A673 (cell line): ENCODE results near the gene OCEL1. TPM values are rescaled to one million over a fixed set of nuclear protein-coding genes. Genes with fewer than 3 reads are reported as not detected.

Source experiments
- BruUV-seq: library from RNA; stranded (reverse); fragments of 400-500 nt; replicated peaks from 2 replicates; lab custom pipeline; 2021; lab: Mats Ljungman, UMichigan
- CTCF ChIA-PET: fragments of 300-600 bp; sonication (Branson Sonifier 250); formaldehyde crosslinking; loops from one replicate; lab custom pipeline; 2022; ENCODE audit warnings: antibody characterized with exemption; lab: Charles Lee
- POLR2A ChIA-PET: fragments of 300-600 bp; sonication (Branson Sonifier 250); formaldehyde crosslinking; loops from one replicate; lab custom pipeline; 2022; ENCODE audit warnings: antibody characterized with exemption; ENCODE audit not compliant: low non-redundant PET; lab: Charles Lee
- DNase-seq: peaks from one replicate; pipeline ENCODE4 v3.0.0-alpha.2; 2015; ENCODE audit warnings: low spot score
- H3K27ac ChIP-seq: fragments of 200-600 bp; sonication (generic); 2 replicates; pipeline ENCODE4 v1.5.1; 2016; ENCODE audit warnings: mixed run types, low read depth, mild to moderate bottlenecking, mixed read lengths, antibody characterized with exemption, low read length; ENCODE audit not compliant: poor library complexity, severe bottlenecking
- H3K27me3 ChIP-seq: fragments of 200-600 bp; sonication (generic); replicated peaks from 2 replicates; pipeline ENCODE4 v1.6.1; 2017; ENCODE audit warnings: mixed run types, low read depth, mild to moderate bottlenecking, mixed read lengths, antibody characterized with exemption, low read length; ENCODE audit not compliant: insufficient read depth, poor library complexity
- H3K36me3 ChIP-seq: fragments of 200-600 bp; sonication (generic); 2 replicates; pipeline ENCODE4 v1.6.1; 2016; ENCODE audit warnings: mixed run types, mild to moderate bottlenecking, mixed read lengths, antibody characterized with exemption, low read length; ENCODE audit not compliant: insufficient read depth, poor library complexity, severe bottlenecking
- H3K4me1 ChIP-seq: fragments of 200-600 bp; sonication (generic); 2 replicates; pipeline ENCODE4 v1.6.1; 2017; ENCODE audit warnings: mixed run types, mild to moderate bottlenecking, mixed read lengths, antibody characterized with exemption, low read length; ENCODE audit not compliant: insufficient read depth, poor library complexity, severe bottlenecking
- H3K4me3 ChIP-seq: fragments of 200-600 bp; sonication (generic); 2 replicates; pipeline ENCODE4 v1.5.1; 2016; ENCODE audit warnings: low read depth, mixed run types, mild to moderate bottlenecking, mixed read lengths, low read length; ENCODE audit not compliant: poor library complexity, severe bottlenecking
- H3K9me3 ChIP-seq: fragments of 200-600 bp; sonication (generic); 2 replicates; pipeline ENCODE4 v1.6.1; 2016; ENCODE audit warnings: mixed run types, low read depth, mild to moderate bottlenecking, mixed read lengths, antibody characterized with exemption, low read length; ENCODE audit not compliant: poor library complexity, severe bottlenecking
- EZH2 ChIP-seq: fragments of 200-600 bp; sonication (generic); IDR thresholded peaks from 2 replicates; pipeline ENCODE4 v1.6.1; 2017; ENCODE audit warnings: borderline replicate concordance, low read depth, mild to moderate bottlenecking, mixed read lengths, antibody characterized with exemption, low read length; ENCODE audit not compliant: poor library complexity, severe bottlenecking
- intact Hi-C: fragments of 100-400 bp; cut with micrococcal nuclease; formaldehyde crosslinking; loops from one replicate; pipeline ENCODE4 v1.10.0; 2022; ENCODE audit not compliant: unreplicated experiment
- total RNA-seq: library from RNA; stranded (reverse); gene quantifications from 2 replicates; pipeline ENCODE4 v1.2.3, GENCODE V29; 2021
- TF ChIP-seq, protein P1 (sequence below): fragments of 300-800, 200-600 bp; sonication (generic); conservative IDR thresholded peaks from 2 replicates; pipeline ENCODE4 v1.5.1; 2017; ENCODE audit warnings: low read depth, mild to moderate bottlenecking, antibody characterized with exemption, low read length, moderate library complexity, mixed read lengths

The OCEL1 gene
- total RNA-seq, 1 experiment from 2014 or later: 8.2 TPM

DNA sequence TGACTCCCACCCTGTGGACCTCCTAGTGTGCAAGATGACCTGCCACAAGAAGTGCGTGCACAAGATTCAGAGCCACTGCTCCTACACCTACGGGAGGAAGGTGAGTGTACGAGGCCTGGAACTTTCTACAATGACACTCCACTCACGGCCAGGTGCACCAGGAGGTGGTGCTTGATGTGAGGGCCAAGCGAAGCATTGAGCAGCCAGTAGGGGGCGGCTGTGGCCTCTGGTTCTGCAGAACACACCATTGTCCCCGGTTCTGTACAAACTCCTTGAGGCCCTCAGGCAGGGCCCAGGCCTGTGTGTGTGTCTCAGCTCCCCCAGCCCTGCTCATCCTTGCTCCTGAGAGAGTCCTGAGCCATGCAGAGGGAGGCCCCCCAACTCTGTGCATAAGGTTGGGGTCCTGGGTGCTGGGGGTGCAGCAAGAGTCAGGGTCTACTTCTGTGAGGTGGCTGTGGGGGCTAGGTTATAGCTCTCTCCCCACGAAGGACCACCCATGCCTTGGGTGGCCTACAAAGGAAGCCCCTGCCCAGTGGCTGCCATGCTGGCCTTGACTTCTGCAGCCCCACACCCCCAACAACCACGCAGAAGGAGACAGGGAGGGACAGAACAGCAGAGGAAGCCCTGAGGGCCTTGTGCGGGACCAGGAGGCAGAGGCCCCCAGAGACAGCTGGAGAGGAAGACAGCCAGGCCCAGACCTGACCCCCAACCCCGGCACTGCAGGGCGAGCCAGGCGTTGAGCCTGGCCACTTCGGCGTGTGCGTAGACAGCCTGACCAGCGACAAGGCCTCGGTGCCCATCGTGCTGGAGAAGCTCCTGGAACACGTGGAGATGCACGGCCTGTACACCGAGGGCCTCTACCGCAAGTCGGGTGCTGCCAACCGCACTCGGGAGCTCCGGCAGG is 20.5 kb upstream of the OCEL1 start:
- H3K27ac ChIP-seq: no peak overlapping the region
- no peaks in the 10 kb centered on the region for H3K9me3 ChIP-seq
- CTCF ChIA-PET: interaction anchor here (1.0 kb wide), 1 partner anchor 38 kb away, joined by 3 read pairs; no protein-coding TSS in a partner anchor
- BruUV-seq: no TSS peak
- POLR2A ChIA-PET: interaction anchor here (0.6 kb wide), 1 partner anchor 594 kb away, joined by 3 read pairs; no protein-coding TSS in a partner anchor
- peaks cover 20% of the 10 kb centered on the region for H3K36me3 ChIP-seq
- no peak overlapping the region for H3K4me3 ChIP-seq
- H3K4me1 ChIP-seq: no peaks in the 10 kb centered on the region
- no peaks in the 10 kb centered on the region for H3K27me3 ChIP-seq
- TF ChIP-seq, protein P1, sequence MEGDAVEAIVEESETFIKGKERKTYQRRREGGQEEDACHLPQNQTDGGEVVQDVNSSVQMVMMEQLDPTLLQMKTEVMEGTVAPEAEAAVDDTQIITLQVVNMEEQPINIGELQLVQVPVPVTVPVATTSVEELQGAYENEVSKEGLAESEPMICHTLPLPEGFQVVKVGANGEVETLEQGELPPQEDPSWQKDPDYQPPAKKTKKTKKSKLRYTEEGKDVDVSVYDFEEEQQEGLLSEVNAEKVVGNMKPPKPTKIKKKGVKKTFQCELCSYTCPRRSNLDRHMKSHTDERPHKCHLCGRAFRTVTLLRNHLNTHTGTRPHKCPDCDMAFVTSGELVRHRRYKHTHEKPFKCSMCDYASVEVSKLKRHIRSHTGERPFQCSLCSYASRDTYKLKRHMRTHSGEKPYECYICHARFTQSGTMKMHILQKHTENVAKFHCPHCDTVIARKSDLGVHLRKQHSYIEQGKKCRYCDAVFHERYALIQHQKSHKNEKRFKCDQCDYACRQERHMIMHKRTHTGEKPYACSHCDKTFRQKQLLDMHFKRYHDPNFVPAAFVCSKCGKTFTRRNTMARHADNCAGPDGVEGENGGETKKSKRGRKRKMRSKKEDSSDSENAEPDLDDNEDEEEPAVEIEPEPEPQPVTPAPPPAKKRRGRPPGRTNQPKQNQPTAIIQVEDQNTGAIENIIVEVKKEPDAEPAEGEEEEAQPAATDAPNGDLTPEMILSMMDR: peak; percentile 74
- TF ChIP-seq EZH2: no peak
- peak; percentile 60 for DNase-seq
- intact Hi-C loops: loop anchor here (2.0 kb wide), 1 partner anchor 77 kb away; no protein-coding TSS in a partner anchor

DNA sequence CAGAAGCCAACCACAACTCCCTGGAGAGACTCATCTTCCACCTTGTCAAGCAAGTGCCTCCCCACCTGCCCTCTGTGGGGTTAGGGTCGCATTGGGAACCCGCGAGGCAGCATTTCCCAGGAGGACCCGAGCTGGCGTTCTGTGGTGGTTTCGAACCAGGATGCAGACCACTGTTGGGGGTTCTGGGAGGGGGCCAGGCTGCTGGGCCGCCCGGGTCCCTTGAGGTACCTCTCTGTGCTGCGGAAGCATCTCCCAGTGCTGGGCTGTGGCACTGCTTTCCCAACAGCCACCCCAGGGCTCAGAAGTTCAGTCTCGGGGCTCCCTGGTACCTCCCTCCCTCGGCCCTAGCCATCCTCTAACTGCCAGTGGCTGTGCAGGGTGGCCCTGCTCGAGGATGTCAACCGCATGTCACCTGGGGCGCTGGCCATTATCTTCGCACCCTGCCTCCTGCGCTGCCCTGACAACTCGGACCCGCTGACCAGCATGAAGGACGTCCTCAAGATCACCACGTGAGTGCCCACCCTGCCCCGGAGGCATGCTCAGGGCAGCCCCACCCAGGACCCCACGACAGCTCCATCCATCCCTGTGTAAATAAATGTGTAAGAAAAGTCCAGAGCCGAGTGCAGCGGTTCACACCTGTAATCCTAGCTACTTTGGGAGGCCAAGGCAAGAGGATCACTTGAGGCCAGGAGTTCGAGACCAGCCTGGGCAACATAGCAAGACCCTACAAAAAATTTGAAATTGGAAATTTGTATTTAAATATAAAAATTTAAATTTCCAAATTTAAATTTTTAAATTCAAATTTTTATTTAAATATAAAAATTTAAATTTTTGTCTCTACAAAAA is 19.1 kb upstream of the OCEL1 start:
- no peak for DNase-seq
- BruUV-seq: no TSS peak
- Histone ChIP-seq H3K27ac (no peak overlapping the region), H3K4me3 (no peak overlapping the region), H3K4me1 (no peaks in the 10 kb centered on the region), H3K36me3 (peaks cover 9% of the 10 kb centered on the region), H3K9me3 (no peaks in the 10 kb centered on the region), H3K27me3 (no peaks in the 10 kb centered on the region)
- CTCF ChIA-PET: no interaction called here
- intact Hi-C loops: no loop called here
- POLR2A ChIA-PET: no interaction called here
- TF ChIP-seq, protein P1: no peak

DNA sequence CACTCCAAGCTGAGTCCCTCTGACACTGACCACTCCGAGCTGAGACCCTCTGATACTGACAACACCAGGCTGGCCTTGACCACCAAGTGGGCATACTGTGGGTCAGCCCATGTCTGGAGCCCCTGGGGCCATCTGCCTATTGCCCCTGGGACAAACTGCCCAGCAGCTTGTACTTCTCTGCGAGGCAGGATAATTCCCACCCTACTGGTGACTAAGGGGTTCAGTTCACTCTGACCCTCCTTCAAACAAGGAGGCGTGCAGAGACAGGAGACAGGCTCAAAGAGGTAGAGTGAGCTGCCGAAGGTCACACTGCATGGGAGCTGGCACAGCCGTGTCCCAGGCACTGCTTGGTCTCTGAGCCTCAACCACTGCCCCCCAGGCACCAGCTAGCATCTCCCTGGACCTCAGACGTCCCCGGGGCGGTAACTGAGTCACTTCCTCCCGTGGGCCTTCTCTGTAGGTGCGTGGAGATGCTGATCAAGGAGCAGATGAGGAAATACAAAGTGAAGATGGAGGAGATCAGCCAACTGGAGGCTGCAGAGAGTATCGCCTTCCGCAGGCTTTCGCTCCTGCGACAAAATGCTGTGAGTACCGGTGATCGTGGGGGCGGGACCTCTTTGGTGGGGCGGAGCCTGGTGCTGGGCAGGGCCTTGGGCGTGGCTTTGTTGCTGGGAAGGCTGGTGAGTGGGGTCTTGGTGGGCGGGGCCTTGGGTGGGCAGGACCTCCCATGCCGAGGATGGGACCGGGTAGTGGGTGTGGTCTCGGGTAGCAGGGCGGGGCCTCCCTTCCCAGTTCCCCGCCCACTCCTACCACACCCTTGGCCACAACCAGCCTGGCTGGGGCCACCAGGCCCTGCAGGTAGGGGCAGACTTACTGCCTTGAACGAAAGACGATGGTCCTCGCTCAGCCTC is 16.6 kb upstream of the OCEL1 start:
- Histone ChIP-seq H3K4me3 (no peak overlapping the region), H3K36me3 (no peaks in the 10 kb centered on the region), H3K27me3 (no peaks in the 10 kb centered on the region), H3K4me1 (peaks cover 2% of the 10 kb centered on the region), H3K9me3 (no peaks in the 10 kb centered on the region), H3K27ac (no peak overlapping the region)
- ChIA-PET POLR2A (no interaction called here), CTCF (no interaction called here)
- no TSS peak for BruUV-seq
- DNase-seq: peak; percentile 83
- no peak for TF ChIP-seq EZH2
- TF ChIP-seq, protein P1: no peak
- intact Hi-C loops: no loop called here
